Activated CD8-positive, alpha-beta memory T cell treated with anti-CD3 and anti-CD28 coated beads for 1 hour (primary cell): ENCODE results near the gene HSP90B1.

Experiments used
- DNase-seq, 2 donors: peaks; one replicate each; pipeline ENCODE4 v3.0.0-alpha.2; 2020; ENCODE audit warnings: low read depth in 1 of 2; ENCODE audit errors: extremely low read depth in 1 of 2

Gene HSP90B1

GRCh38 chr12:103930034-103930786, at the start of gene HSP90B1:
Gene HSP90B1 (plus strand): TSS chr12:103930410. CDS start chr12:103930516, 106 bp downstream.
- DNase-seq = peak; percentile 99

- DNase-seq = no peak
These were observed 48.9 kb upstream of the HSP90B1 start for GRCh38 chr12:103881261-103881660.

GRCh38 chr12:103882861-103883596, 47.2 kb upstream of the HSP90B1 start:
- no peak for DNase-seq

DNA sequence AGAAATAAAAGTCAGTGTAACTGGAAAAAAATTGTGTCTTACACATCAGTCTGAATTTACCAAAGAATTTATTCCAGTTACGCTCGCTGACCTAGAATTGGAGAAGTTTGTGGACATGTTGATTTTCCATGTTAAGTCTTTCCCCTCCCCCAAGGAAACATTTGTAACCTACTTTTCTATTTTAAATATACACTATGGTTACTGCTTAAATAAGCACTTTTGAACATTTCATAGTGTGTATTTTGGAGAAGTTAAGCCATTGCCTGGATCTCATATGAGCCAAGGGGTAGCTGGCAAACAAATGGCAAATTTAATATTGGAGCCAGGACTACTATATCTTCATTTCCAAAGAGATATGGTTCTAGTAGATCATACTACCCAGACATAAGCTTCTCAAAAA, 46.3 kb upstream of the HSP90B1 start:
- DNase-seq = no peak

DNA sequence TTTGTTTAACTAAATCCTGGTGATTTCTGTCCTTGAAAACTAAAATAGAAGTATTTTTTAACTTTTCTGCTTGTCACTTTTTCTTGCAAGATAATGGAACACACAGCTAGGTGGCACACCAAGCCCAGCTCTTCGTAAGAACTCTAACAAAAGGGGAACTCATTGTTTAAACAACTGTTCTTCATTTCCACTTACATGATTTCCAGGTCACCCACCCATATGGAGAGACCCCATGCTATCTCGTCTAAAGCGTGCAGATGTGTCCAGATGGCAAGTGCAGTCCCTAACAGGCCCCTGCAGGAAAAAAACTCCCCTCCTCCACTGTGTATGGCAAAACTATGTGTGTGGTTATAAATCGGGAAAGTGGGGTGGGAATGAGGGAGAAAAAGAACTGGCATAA, 45.9 kb upstream of the HSP90B1 start:
- DNase-seq = no peak

DNA sequence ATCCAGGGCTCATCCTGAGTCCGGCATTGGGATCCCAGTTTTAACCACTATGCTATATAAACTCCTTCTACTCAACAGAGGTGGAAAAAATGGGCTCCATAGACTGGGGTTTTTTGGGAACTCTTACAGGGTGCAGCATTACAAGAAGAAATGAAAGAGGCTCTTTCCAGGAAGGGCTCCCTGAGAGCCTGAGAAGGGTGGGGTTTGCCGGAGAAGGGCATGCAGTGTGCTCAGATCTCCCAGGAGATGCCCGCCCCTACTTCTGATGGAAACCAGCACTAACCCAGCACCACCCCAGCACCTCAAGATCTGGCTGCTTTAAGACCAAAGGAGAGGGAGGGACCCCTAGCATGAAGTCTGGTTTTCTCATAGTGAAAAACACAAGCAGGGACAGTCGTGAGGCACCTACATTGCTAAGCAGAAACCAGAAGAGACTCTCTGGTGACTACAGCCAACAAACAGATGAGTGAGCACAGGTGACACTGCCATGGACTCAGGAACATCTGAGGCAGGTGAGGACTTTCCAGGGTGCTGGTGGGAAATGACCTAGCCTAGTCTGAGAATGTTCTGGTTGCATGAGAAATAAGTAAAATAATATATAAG, 43.9 kb upstream of the HSP90B1 start:
- DNase-seq = no peak

- DNase-seq = no peak
These were observed 42.5 kb upstream of the HSP90B1 start for GRCh38 chr12:103887738-103888137.

DNA sequence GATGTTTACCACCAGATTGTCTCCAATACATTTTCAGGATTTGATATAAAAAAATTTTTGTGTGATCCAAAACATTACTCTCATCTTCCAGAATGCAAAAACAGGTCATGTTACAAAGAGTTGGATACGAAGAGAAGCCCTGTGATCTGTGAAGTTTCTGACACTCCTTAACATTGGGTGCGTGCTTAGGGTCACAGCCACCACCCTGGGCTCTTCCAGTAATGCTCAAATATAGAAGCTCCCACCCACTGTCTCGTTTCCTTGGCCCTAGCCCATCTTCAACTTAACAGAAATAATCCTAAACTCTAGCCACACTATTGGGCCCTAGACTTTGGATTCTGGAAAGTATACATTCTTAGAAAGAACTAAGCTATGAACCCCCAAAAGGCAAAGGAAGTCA, 32.9 kb upstream of the HSP90B1 start:
- no peak for DNase-seq

DNA sequence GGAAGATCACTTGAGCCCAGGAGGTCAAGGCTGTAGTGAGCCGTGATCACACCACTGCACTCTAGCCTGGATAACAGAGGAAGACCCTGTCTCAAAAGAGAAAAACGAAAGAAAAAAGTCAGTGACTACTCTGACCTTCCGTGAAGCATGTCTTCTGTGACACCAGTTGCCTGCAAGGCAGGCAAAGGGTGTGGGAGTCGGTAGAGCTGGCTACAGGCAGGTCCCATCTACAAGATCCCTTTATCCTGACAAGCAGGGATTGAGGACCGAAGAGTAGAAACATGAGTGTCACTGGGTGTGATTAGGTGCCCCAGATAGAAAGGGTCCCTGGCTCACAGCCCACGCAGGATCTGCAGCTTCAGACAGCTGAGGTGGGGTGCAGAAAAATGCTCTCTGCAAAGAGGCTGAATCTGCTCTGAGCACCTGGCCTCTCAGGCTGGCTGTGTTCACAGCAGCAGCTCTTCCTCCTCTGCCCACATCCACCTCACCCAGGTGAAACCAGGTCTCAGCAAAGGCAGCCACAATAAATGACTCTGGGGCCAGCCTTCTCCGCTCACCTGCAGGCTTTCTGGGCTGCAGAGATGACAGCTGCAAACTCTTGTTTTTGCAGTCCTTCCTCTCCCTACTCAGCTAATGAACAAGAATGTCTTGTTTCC, 28.6 kb upstream of the HSP90B1 start:
- DNase-seq = peak in 1 of 2 donors; percentile 3

- DNase-seq = no peak
These were observed 26.2 kb upstream of the HSP90B1 start for GRCh38 chr12:103903993-103904392.

DNA sequence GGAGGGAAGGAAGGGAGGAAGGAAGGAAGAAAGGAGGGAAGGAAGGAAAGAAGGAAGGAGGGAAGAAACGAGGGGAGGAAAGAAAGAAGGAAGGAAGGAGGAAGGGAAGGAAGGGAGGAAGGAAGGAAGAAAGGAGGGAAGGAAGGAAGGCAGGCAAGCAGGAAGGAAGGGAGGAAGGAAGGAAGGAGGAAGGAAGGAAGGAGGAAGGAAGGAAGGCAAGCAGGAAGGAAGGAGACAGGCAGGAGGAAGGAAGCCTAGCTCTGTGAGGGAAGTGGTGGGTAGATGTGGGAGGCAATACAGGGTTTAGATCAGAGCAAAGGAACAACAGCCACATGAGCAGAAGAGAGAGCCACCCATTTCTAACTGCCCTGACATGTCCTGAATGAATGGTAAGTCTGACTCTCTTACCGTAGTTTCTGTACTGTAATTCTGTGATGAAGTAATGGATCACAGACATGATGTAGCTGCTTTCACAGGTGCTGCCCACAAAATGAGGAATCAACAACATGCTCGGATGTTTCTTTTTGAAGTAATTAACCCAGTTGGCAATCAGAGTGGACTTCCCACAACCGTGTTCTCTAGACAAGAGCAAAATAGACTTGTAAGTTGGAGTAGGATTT, 24.4 kb upstream of the HSP90B1 start:
- no peak for DNase-seq

DNA sequence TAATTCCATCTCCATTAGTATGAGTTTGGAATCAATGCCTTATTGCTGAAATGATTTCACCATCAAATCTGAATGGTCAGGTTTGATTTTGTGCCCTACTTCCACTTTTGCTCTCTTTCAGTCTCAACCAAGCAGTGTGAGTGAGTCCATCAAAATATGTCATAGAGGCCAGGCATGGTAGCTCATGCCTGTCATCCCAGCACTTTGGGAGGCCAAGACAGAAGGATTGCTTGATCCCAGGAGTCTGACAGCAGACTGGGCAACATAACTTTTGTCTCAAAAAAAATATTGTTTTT, 22.0 kb upstream of the HSP90B1 start:
- no peak for DNase-seq

- no peak for DNase-seq
These were observed 21.3 kb upstream of the HSP90B1 start for GRCh38 chr12:103908877-103909276.

GRCh38 chr12:103909811-103910210, 20.4 kb upstream of the HSP90B1 start:
- DNase-seq = no peak

DNA sequence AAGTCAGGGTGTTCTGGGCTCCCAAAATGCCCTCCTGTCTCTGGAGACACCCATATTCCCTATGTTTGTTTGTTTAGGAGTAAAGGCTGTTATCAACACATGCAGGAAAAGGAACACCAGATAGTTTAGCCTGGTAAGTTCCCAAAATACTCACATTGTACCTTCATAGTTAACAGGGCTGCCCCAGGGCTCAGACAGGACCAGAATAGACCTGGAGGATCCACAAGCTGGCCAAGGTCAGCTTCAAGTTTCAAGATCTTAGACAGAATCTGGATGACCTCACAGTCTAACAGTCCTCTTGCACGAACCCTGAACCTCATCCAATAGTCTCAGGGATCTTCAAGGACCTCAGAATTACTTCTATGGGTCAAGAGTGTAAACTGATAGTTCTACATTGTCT, 18.1 kb upstream of the HSP90B1 start:
- no peak for DNase-seq

- DNase-seq = no peak
These were observed 17.1 kb upstream of the HSP90B1 start for GRCh38 chr12:103913100-103913499.

DNA sequence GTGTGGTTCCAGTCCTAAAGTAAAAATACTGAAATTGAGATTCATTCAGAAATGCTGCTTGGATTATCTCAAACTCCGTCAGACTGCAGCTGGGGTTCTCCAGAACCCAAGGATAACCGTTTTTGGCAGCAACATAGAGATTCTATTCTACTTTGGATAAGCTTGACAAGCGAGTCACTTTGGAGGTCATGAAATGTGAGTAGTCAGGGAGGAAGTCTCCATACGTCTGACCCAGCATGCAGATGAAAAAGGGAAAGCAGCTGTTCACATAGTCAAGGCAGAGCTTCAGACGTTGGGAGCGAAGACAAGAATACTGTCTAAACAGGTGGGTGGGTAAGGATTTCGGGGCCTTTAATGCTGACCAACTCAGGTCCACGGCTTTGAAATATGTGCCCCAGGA, 14.9 kb upstream of the HSP90B1 start:
- no peak for DNase-seq

DNA sequence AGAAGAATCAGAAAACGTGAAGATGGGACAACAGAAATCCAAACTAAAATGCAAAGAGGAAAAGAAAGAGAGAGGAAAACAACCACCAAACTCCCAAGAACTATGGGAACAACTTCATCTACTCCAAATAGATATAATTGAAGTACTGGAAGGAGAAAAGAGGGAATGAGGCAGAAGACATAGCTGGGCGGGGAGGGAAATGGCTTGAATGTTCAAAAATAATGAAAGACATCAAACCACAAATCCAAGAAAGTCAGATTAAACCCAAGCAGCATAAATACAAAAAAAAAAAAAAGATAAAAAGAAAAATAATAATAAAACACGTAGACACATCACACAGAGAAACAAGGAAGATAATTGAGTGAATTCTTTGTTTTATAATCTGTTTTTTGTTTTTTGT, 12.3 kb upstream of the HSP90B1 start:
- no peak for DNase-seq

GRCh38 chr12:103924761-103925641, 5.2 kb upstream of the HSP90B1 start:
- no peak for DNase-seq

- DNase-seq = peak in 1 of 2 donors; percentile 16
These were observed 1.5 kb upstream of the HSP90B1 start for GRCh38 chr12:103928682-103929045.
